Nephron (organoid): ENCODE measurements around the gene MYBPH.

Experiments
- H3K27ac Mint-ChIP-seq, 3 experiments: 2 replicates each; pipeline ENCODE4 v1.8.0; 2020; ENCODE audit warnings: mixed read lengths in 3 of 3, mild to moderate bottlenecking in 2 of 3, moderate library complexity in 1 of 3
- H3K27me3 Mint-ChIP-seq: 2 replicates; pipeline ENCODE4 v1.8.0; 2021; ENCODE audit warnings: low read depth, mild to moderate bottlenecking, moderate library complexity, mixed read lengths
- H3K36me3 Mint-ChIP-seq: 2 replicates; pipeline ENCODE4 v1.8.0; 2020; ENCODE audit warnings: low read depth, mixed read lengths
- H3K4me1 Mint-ChIP-seq: 2 replicates; pipeline ENCODE4 v1.8.0; 2020; ENCODE audit warnings: mixed read lengths
- H3K4me3 Mint-ChIP-seq, 3 experiments: 2 replicates each; pipeline ENCODE4 v1.8.0; 2020; ENCODE audit warnings: mild to moderate bottlenecking in 3 of 3, mixed read lengths in 3 of 3, moderate library complexity in 2 of 3
- H3K9me3 Mint-ChIP-seq: 2 replicates; pipeline ENCODE4 v1.8.0; 2020; ENCODE audit warnings: mixed read lengths
- TF ChIP-seq, protein P1 (sequence below), 3 experiments: fragments of 200-600 bp; sonication (generic); IDR thresholded peaks; one replicate each; pipeline ENCODE4 v1.5.0; 2021; ENCODE audit warnings: antibody characterized with exemption in 3 of 3; ENCODE audit not compliant: unreplicated experiment in 3 of 3

MYBPH gene

DNA sequence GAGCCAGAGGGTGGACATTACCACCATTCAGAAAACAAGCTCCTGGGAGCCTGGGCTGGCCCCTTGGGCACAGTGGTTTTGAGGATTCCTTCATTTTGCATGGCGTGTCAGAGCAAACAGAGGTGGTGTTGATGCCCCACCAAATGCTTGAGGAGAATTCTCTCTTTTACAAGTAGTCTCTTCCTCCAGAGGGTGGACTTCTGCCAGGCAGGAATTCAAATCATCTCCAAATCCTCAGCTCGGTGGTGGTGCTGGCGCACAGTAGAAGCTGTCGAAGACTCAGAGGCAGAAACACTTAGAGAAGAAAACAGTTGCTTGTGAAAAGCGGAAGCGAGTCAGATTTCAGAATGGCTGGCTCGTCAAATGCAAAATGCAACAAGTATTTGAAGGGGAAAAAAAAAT is 14.3 kb upstream of the MYBPH start:
- H3K36me3 Mint-ChIP-seq, result no peaks in the 10 kb centered on the region
- peaks cover 5% of the 10 kb centered on the region for H3K27me3 Mint-ChIP-seq
- TF ChIP-seq, protein P1, sequence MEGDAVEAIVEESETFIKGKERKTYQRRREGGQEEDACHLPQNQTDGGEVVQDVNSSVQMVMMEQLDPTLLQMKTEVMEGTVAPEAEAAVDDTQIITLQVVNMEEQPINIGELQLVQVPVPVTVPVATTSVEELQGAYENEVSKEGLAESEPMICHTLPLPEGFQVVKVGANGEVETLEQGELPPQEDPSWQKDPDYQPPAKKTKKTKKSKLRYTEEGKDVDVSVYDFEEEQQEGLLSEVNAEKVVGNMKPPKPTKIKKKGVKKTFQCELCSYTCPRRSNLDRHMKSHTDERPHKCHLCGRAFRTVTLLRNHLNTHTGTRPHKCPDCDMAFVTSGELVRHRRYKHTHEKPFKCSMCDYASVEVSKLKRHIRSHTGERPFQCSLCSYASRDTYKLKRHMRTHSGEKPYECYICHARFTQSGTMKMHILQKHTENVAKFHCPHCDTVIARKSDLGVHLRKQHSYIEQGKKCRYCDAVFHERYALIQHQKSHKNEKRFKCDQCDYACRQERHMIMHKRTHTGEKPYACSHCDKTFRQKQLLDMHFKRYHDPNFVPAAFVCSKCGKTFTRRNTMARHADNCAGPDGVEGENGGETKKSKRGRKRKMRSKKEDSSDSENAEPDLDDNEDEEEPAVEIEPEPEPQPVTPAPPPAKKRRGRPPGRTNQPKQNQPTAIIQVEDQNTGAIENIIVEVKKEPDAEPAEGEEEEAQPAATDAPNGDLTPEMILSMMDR (IDR thresholded peaks at IDR 0.05; ENCODE audit: unreplicated experiment in 3 of 3), result no peak
- H3K4me3 Mint-ChIP-seq, result no peak overlapping the region
- peaks cover 38% of the 10 kb centered on the region for H3K4me1 Mint-ChIP-seq
- no peaks in the 10 kb centered on the region for H3K9me3 Mint-ChIP-seq
- H3K27ac Mint-ChIP-seq, result no peak overlapping the region

GRCh38 chr1:203188686-203189232 is 13.1 kb upstream of the MYBPH start:
- Mint-ChIP-seq H3K4me3 (no peak overlapping the region), H3K27me3 (peaks cover 5% of the 10 kb centered on the region), H3K9me3 (no peaks in the 10 kb centered on the region), H3K4me1 (peaks cover 38% of the 10 kb centered on the region), H3K27ac (peak overlapping the region in 1 of 3 experiments; percentile 49), H3K36me3 (no peaks in the 10 kb centered on the region)
- TF ChIP-seq, protein P1 (IDR thresholded peaks at IDR 0.05; ENCODE audit: unreplicated experiment in 3 of 3), result no peak

- Mint-ChIP-seq H3K9me3 (no peaks in the 10 kb centered on the region), H3K4me3 (no peak overlapping the region), H3K27me3 (peaks cover 5% of the 10 kb centered on the region), H3K27ac (peak overlapping the region; percentile 40 to 71 (median 59)), H3K4me1 (peaks cover 38% of the 10 kb centered on the region), H3K36me3 (no peaks in the 10 kb centered on the region)
- TF ChIP-seq, protein P1 (IDR thresholded peaks at IDR 0.05; ENCODE audit: unreplicated experiment in 3 of 3), result no peak
Observed at GRCh38 chr1:203187689-203188264, 12.2 kb upstream of the MYBPH start.

DNA sequence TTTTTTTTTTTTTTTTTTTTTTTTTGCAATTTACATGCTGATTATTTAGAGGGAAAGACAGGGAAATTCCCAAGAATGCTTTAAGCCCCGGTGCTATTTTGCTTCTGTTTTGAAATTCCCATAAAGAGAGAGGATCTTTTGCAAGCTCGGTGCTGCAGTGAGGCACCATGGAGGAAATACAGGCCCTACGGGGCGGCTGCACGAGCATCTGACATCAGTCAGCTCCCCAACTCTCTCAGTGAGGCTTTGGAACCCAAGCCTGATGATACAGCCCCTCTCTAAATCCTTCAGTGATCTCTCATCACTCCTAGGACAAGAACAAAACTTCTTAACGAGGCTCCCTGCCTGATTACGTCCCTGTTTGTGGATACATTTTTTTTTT is 11.7 kb upstream of the MYBPH start:
- H3K4me3 Mint-ChIP-seq, result no peak overlapping the region
- no peaks in the 10 kb centered on the region for H3K36me3 Mint-ChIP-seq
- H3K4me1 Mint-ChIP-seq, result peaks cover 38% of the 10 kb centered on the region
- H3K27ac Mint-ChIP-seq, result peak overlapping the region; percentile 40 to 71 (median 59)
- TF ChIP-seq, protein P1 (IDR thresholded peaks at IDR 0.05; ENCODE audit: unreplicated experiment in 3 of 3), result no peak
- H3K9me3 Mint-ChIP-seq, result no peaks in the 10 kb centered on the region
- H3K27me3 Mint-ChIP-seq, result peaks cover 5% of the 10 kb centered on the region

DNA sequence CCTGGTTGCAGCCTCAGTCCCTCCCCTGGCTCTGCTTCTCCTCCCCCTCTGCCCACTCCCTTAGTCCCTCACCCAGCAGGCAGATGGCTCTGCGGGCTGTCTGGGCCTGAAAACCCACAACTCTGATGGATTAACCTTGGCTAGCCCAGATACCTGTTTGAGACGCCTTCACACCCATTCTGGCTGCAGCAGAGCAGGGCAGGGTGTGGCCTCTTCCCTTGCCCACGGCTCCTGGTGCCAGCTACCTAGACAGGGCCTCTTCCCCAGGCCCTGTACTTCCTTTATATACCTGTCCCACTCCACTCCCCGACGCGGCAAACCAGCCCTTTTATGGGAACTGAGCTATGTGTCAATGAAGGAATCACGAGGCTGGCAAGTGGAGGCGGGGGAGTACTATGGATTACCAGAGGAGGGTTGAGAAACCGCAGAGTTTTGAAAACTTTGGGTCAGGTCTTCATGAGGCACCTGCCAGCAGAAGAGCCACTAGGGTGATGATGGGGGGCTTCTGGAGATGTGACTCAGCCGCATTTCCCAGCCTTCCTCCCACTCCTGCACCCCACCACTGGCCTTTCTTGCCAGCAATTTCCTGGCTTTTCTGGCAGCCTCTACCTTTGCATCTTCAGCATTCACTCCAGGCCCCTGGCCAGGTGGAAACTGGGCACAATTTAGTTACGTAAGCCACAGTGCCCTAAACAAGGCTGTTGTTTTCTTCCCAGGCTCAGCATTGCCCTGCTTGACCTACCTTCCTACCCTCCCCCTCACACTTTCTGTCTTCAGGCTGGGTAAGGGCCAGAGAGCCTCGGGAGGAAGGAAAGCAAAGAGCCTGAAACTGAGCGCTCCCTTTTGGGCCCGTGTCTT is 11.0 kb upstream of the MYBPH start, which contains the start of gene CHI3L1:
TSS of gene CHI3L1 (minus strand) at position 259 of the 858 bp plus-strand sequence. CDS start at position 178, 81 bp downstream.
- H3K27me3 Mint-ChIP-seq, result peaks cover 10% of the 10 kb centered on the region
- peak within 1 kb of the TSS in 2 of 3 experiments; percentile 8 to 50 for H3K4me3 Mint-ChIP-seq
- peaks cover 44% of the 10 kb centered on the region for H3K4me1 Mint-ChIP-seq
- H3K9me3 Mint-ChIP-seq, result no peaks in the 10 kb centered on the region
- TF ChIP-seq, protein P1 (IDR thresholded peaks at IDR 0.05; ENCODE audit: unreplicated experiment in 3 of 3), result no peak
- peak within 1 kb of the TSS; percentile 59 to 74 (median 73) for H3K27ac Mint-ChIP-seq
- H3K36me3 Mint-ChIP-seq, result no peaks in the 10 kb centered on the region
